SK-N-SH treated with all-trans-retinoic acid at 6 μM for 48 hours (cell line): ENCODE results near the gene SMYD3.

Source experiments
- ATAC-seq: fragments of 200-7000 bp; cut with Tn5 transposase; 3 replicates; pipeline ENCODE4 v1.9.1; 2020; ENCODE audit warnings: mild to moderate bottlenecking, moderate library complexity
- ARNTL ChIP-seq: fragments of 450-650 bp; formaldehyde crosslinking; IDR thresholded peaks from 2 replicates; pipeline ENCODE4 v1.5.0; 2020; ENCODE audit warnings: low read depth, mild to moderate bottlenecking, moderate library complexity, borderline replicate concordance
- CSDC2 ChIP-seq: fragments of 250-450 bp; sonication (Bioruptor Pico); IDR thresholded peaks from 2 replicates; pipeline ENCODE4 v1.5.0; 2020; ENCODE audit warnings: mild to moderate bottlenecking, moderate library complexity
- ESRRG ChIP-seq: fragments of 250-450 bp; sonication (Bioruptor Pico); IDR thresholded peaks from 2 replicates; pipeline ENCODE4 v1.6.1; 2021; ENCODE audit warnings: mild to moderate bottlenecking
- GLIS3 ChIP-seq: fragments of 250-450 bp; sonication (Bioruptor Pico); IDR thresholded peaks from 2 replicates; pipeline ENCODE4 v1.5.0; 2020; ENCODE audit warnings: mild to moderate bottlenecking, moderate library complexity
- ISL1 ChIP-seq: fragments of 250-450 bp; sonication (Bioruptor Pico); IDR thresholded peaks from 2 replicates; pipeline ENCODE4 v2.1.2; 2022; ENCODE audit warnings: mild to moderate bottlenecking, moderate library complexity
- OSR1 ChIP-seq: fragments of 250-450 bp; sonication (Bioruptor Pico); IDR thresholded peaks from 2 replicates; pipeline ENCODE4 v1.8.0; 2022; ENCODE audit warnings: moderate library complexity, mild to moderate bottlenecking, inconsistent platforms
- PPARA ChIP-seq: fragments of 250-450 bp; sonication (Bioruptor Pico); IDR thresholded peaks from 2 replicates; pipeline ENCODE4 v1.5.0; 2020; ENCODE audit warnings: mild to moderate bottlenecking, borderline replicate concordance
- RARB ChIP-seq: fragments of 250-450 bp; sonication (Bioruptor Pico); IDR thresholded peaks from 2 replicates; pipeline ENCODE4 v1.8.0; 2021; ENCODE audit warnings: mild to moderate bottlenecking, moderate library complexity
- SNAI2 ChIP-seq: fragments of 250-450 bp; sonication (Bioruptor Pico); IDR thresholded peaks from 2 replicates; pipeline ENCODE4 v1.5.0; 2020; ENCODE audit warnings: mild to moderate bottlenecking, moderate library complexity
- TCF4 ChIP-seq: fragments of 250-450 bp; sonication (Bioruptor Pico); IDR thresholded peaks from 2 replicates; pipeline ENCODE4 v1.8.0; 2021; ENCODE audit warnings: mild to moderate bottlenecking, moderate library complexity, borderline replicate concordance
- TOX ChIP-seq: fragments of 250-450 bp; sonication (Bioruptor Pico); IDR thresholded peaks from 2 replicates; pipeline ENCODE4 v1.8.0; 2021; ENCODE audit warnings: mild to moderate bottlenecking, moderate library complexity, borderline replicate concordance
- ZC3H10 ChIP-seq: fragments of 250-450 bp; sonication (Bioruptor Pico); IDR thresholded peaks from 2 replicates; pipeline ENCODE4 v1.5.1; 2021; ENCODE audit warnings: mild to moderate bottlenecking, moderate library complexity
- ZFP3 ChIP-seq: fragments of 250-450 bp; sonication (Bioruptor Pico); IDR thresholded peaks from 2 replicates; pipeline ENCODE4 v1.5.0; 2020; ENCODE audit warnings: mild to moderate bottlenecking, moderate library complexity
- ZFP30 ChIP-seq: fragments of 450-650 bp; formaldehyde crosslinking; IDR thresholded peaks from 2 replicates; pipeline ENCODE4 v1.5.0; 2022; ENCODE audit warnings: mild to moderate bottlenecking, moderate library complexity
- ZNF565 ChIP-seq: fragments of 450-650 bp; formaldehyde crosslinking; conservative IDR thresholded peaks from 2 replicates; pipeline ENCODE4 v1.5.0; 2020; ENCODE audit warnings: low read depth, mild to moderate bottlenecking, moderate library complexity
- ZNF70 ChIP-seq: fragments of 450-650 bp; formaldehyde crosslinking; IDR thresholded peaks from 2 replicates; pipeline ENCODE4 v1.5.0; 2020; ENCODE audit warnings: mild to moderate bottlenecking, moderate library complexity
- ZNF8 ChIP-seq: fragments of 450-650 bp; formaldehyde crosslinking; IDR thresholded peaks from 2 replicates; pipeline ENCODE4 v1.5.0; 2020; ENCODE audit warnings: mild to moderate bottlenecking, moderate library complexity
- TF ChIP-seq, protein P1 (sequence below): fragments of 250-450 bp; sonication (Bioruptor Pico); IDR thresholded peaks from 2 replicates; pipeline ENCODE4 v1.8.0; 2021; ENCODE audit warnings: low read depth, mild to moderate bottlenecking, moderate library complexity, borderline replicate concordance
- TF ChIP-seq, protein P2 (sequence below): fragments of 250-450 bp; sonication (Bioruptor Pico); IDR thresholded peaks from 2 replicates; pipeline ENCODE4 v1.5.1; 2021; ENCODE audit warnings: mild to moderate bottlenecking, moderate library complexity
- TF ChIP-seq, protein P3 (sequence below): fragments of 250-450 bp; sonication (Bioruptor Pico); IDR thresholded peaks from 2 replicates; pipeline ENCODE4 v1.5.0; 2020; ENCODE audit warnings: mild to moderate bottlenecking, moderate library complexity
- TF ChIP-seq, protein P4 (sequence below): fragments of 250-450 bp; sonication (Bioruptor Pico); IDR thresholded peaks from 2 replicates; pipeline ENCODE4 v1.5.1; 2020; ENCODE audit warnings: low read depth, mild to moderate bottlenecking, moderate library complexity
- TF ChIP-seq, protein P5 (sequence below): fragments of 250-450 bp; sonication (Bioruptor Pico); IDR thresholded peaks from 2 replicates; pipeline ENCODE4 v1.8.0; 2020; ENCODE audit warnings: mild to moderate bottlenecking, moderate library complexity, borderline replicate concordance

Gene SMYD3

DNA sequence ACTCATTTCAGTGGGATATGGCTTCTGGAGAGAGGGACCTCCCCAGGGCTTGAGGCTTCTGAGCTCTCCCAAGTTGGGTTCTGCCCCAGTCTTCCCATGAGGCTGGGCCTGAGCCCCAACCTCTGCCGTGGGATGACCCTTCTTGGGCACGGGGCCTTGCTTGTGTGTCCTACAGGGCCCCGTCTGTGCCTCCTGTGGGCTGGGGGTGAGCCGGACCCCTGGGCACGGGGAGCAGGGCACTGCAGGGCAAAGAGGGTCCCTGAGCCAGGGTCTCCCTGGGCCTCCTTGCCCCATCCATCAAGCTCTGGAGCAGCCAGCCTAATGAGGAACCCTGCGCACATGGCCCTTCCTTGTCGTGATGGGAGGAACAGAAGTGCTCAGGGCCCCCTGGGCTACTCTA lies 5.2 kb upstream of the SMYD3 start:
- ATAC-seq: no peak
- TF ChIP-seq SNAI2 (CRISPR knock-in tag) (no peak), RARB (CRISPR knock-in tag) (no peak), CSDC2 (no peak), ZNF70 (CRISPR knock-in tag) (no peak), ZFP3 (CRISPR knock-in tag) (no peak), ZFP30 (CRISPR knock-in tag) (no peak), TCF4 (CRISPR knock-in tag) (no peak), ISL1 (CRISPR knock-in tag) (no peak), GLIS3 (CRISPR knock-in tag) (no peak), PPARA (no peak), ZC3H10 (CRISPR knock-in tag) (no peak), ESRRG (CRISPR knock-in tag) (no peak), ARNTL (CRISPR knock-in tag) (no peak), OSR1 (CRISPR knock-in tag) (no peak)
- TF ChIP-seq, protein P1, sequence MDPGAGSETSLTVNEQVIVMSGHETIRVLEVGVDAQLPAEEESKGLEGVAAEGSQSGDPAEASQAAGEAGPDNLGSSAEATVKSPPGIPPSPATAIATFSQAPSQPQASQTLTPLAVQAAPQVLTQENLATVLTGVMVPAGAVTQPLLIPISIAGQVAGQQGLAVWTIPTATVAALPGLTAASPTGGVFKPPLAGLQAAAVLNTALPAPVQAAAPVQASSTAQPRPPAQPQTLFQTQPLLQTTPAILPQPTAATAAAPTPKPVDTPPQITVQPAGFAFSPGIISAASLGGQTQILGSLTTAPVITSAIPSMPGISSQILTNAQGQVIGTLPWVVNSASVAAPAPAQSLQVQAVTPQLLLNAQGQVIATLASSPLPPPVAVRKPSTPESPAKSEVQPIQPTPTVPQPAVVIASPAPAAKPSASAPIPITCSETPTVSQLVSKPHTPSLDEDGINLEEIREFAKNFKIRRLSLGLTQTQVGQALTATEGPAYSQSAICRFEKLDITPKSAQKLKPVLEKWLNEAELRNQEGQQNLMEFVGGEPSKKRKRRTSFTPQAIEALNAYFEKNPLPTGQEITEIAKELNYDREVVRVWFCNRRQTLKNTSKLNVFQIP (CRISPR knock-in tag): no peak
- TF ChIP-seq, protein P2, sequence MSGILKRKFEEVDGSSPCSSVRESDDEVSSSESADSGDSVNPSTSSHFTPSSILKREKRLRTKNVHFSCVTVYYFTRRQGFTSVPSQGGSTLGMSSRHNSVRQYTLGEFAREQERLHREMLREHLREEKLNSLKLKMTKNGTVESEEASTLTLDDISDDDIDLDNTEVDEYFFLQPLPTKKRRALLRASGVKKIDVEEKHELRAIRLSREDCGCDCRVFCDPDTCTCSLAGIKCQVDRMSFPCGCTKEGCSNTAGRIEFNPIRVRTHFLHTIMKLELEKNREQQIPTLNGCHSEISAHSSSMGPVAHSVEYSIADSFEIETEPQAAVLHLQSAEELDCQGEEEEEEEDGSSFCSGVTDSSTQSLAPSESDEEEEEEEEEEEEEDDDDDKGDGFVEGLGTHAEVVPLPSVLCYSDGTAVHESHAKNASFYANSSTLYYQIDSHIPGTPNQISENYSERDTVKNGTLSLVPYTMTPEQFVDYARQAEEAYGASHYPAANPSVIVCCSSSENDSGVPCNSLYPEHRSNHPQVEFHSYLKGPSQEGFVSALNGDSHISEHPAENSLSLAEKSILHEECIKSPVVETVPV: no peak
- TF ChIP-seq, protein P3, sequence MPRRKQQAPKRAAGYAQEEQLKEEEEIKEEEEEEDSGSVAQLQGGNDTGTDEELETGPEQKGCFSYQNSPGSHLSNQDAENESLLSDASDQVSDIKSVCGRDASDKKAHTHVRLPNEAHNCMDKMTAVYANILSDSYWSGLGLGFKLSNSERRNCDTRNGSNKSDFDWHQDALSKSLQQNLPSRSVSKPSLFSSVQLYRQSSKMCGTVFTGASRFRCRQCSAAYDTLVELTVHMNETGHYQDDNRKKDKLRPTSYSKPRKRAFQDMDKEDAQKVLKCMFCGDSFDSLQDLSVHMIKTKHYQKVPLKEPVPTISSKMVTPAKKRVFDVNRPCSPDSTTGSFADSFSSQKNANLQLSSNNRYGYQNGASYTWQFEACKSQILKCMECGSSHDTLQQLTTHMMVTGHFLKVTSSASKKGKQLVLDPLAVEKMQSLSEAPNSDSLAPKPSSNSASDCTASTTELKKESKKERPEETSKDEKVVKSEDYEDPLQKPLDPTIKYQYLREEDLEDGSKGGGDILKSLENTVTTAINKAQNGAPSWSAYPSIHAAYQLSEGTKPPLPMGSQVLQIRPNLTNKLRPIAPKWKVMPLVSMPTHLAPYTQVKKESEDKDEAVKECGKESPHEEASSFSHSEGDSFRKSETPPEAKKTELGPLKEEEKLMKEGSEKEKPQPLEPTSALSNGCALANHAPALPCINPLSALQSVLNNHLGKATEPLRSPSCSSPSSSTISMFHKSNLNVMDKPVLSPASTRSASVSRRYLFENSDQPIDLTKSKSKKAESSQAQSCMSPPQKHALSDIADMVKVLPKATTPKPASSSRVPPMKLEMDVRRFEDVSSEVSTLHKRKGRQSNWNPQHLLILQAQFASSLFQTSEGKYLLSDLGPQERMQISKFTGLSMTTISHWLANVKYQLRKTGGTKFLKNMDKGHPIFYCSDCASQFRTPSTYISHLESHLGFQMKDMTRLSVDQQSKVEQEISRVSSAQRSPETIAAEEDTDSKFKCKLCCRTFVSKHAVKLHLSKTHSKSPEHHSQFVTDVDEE (CRISPR knock-in tag): no peak
- TF ChIP-seq, protein P4, sequence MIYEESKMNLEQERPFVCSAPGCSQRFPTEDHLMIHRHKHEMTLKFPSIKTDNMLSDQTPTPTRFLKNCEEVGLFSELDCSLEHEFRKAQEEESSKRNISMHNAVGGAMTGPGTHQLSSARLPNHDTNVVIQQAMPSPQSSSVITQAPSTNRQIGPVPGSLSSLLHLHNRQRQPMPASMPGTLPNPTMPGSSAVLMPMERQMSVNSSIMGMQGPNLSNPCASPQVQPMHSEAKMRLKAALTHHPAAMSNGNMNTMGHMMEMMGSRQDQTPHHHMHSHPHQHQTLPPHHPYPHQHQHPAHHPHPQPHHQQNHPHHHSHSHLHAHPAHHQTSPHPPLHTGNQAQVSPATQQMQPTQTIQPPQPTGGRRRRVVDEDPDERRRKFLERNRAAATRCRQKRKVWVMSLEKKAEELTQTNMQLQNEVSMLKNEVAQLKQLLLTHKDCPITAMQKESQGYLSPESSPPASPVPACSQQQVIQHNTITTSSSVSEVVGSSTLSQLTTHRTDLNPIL: no peak
- TF ChIP-seq, protein P5, sequence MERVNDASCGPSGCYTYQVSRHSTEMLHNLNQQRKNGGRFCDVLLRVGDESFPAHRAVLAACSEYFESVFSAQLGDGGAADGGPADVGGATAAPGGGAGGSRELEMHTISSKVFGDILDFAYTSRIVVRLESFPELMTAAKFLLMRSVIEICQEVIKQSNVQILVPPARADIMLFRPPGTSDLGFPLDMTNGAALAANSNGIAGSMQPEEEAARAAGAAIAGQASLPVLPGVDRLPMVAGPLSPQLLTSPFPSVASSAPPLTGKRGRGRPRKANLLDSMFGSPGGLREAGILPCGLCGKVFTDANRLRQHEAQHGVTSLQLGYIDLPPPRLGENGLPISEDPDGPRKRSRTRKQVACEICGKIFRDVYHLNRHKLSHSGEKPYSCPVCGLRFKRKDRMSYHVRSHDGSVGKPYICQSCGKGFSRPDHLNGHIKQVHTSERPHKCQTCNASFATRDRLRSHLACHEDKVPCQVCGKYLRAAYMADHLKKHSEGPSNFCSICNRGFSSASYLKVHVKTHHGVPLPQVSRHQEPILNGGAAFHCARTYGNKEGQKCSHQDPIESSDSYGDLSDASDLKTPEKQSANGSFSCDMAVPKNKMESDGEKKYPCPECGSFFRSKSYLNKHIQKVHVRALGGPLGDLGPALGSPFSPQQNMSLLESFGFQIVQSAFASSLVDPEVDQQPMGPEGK: no peak

DNA sequence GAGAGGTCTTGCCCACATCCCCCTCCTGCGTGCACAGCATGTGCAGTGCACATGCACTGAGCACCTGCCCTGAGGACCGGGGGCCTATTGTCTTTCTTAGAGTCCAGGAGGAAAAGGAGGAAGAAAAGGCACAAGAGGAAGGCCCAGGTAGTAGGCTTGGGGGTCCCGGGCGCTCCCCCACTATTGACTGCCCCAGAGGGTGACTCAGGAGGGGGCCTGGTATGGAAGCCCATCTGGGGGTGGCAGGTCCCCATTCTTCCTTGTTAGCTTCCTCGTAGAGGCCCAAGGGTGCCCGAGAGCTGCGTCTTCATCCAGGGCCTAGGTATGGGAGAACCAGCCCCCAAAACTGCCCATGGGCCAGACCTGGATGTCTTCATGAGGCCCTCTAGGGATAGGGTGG lies 4.1 kb upstream of the SMYD3 start:
- no peak for ATAC-seq
- TF ChIP-seq ZNF8 (CRISPR knock-in tag) (no peak), ZNF70 (CRISPR knock-in tag) (no peak), SNAI2 (CRISPR knock-in tag) (no peak), ZFP30 (CRISPR knock-in tag) (no peak), GLIS3 (CRISPR knock-in tag) (no peak), PPARA (no peak), ZNF565 (CRISPR knock-in tag) (no peak), OSR1 (CRISPR knock-in tag) (no peak), RARB (CRISPR knock-in tag) (no peak), TOX (no peak)
- TF ChIP-seq, protein P2: no peak
- TF ChIP-seq, protein P4: no peak
- TF ChIP-seq, protein P3 (CRISPR knock-in tag): no peak
- TF ChIP-seq, protein P1 (CRISPR knock-in tag): no peak
